Hematopoietic multipotent progenitor cell treated with erythropoietin and hydrocortisone succinate and interleukin-3 and kit ligand, for 6 days (in vitro differentiated cells): ENCODE results near the gene OBSL1.

Source experiments
- DNase-seq: peaks from one replicate; pipeline ENCODE4 v3.0.0-alpha.2; 2015

Gene OBSL1

GRCh38 chr2:219571311-219572236 lies at the start of gene OBSL1:
OBSL1 (minus strand) TSS chr2:219571539; CDS start chr2:219571232, 307 bp downstream.
- DNase-seq: peak; percentile 78

- no peak for DNase-seq
Observed at GRCh38 chr2:219620546-219620945, 49.2 kb upstream of the OBSL1 start.

- no peak for DNase-seq
Observed at GRCh38 chr2:219619235-219619634, 47.9 kb upstream of the OBSL1 start.

- no peak for DNase-seq
Observed at GRCh38 chr2:219618733-219619122, 47.4 kb upstream of the OBSL1 start.

- DNase-seq: no peak
Observed at GRCh38 chr2:219616550-219616949, 45.2 kb upstream of the OBSL1 start.

- DNase-seq: no peak
Observed at GRCh38 chr2:219615894-219616293, 44.6 kb upstream of the OBSL1 start.

- DNase-seq: no peak
Observed at GRCh38 chr2:219615036-219615435, 43.7 kb upstream of the OBSL1 start.

GRCh38 chr2:219614076-219614860 lies 42.9 kb upstream of the OBSL1 start:
- DNase-seq: no peak

- no peak for DNase-seq
Observed at GRCh38 chr2:219613461-219614070, 42.2 kb upstream of the OBSL1 start.

- no peak for DNase-seq
Observed at GRCh38 chr2:219612577-219613286, 41.4 kb upstream of the OBSL1 start.

GRCh38 chr2:219611866-219612576 lies 40.7 kb upstream of the OBSL1 start:
- DNase-seq: no peak

GRCh38 chr2:219611306-219611705 lies 40.0 kb upstream of the OBSL1 start:
- DNase-seq: no peak

- DNase-seq: no peak
Observed at GRCh38 chr2:219609149-219609750, 37.9 kb upstream of the OBSL1 start.

GRCh38 chr2:219608399-219608964 lies 37.1 kb upstream of the OBSL1 start:
- DNase-seq: no peak

- no peak for DNase-seq
Observed at GRCh38 chr2:219607931-219608330, 36.6 kb upstream of the OBSL1 start.

- DNase-seq: no peak
Observed at GRCh38 chr2:219605607-219605954, 34.2 kb upstream of the OBSL1 start.

GRCh38 chr2:219603771-219604170 lies 32.4 kb upstream of the OBSL1 start:
- peak; percentile 40 for DNase-seq

GRCh38 chr2:219598308-219599078 lies 27.2 kb upstream of the OBSL1 start:
- DNase-seq: no peak

- peak; percentile 99 for DNase-seq
Observed at GRCh38 chr2:219597552-219598307, 26.4 kb upstream of the OBSL1 start, which contains the start of gene STK11IP. STK11IP (plus strand) TSS chr2:219597857; CDS start chr2:219598120, 263 bp downstream.
